Measurements from ENCODE around the gene HS3ST6.

The HS3ST6 gene

DNA sequence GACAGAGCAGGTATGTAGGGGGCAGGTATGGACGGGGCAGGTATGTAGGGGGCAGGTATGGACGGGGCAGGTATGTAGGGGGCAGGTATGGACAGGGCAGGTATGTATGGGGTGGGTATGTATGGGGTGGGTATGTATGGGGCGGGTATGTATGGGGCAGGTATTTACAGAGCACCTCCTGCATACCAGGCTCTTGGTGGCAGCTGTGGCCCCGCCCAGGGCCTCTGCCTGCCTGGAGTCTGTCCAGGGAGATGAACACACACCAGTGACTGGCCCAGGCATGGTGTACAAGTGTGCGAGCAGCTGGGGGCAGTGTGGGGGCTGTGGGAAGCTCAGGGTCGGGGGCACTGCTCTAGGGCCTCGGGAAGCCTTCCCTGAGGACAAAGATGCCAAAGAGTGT lies 31.8 kb upstream of the HS3ST6 start:
- H3K9me3 ChIP-seq (ENCODE audit: insufficient read depth, low read depth, low read length): peaks cover 6% of the 10 kb centered on the region
- H2BK120ac ChIP-seq (ENCODE audit: insufficient read depth, low read length, poor library complexity): no peak overlapping the region
- no peak overlapping the region for H4K91ac ChIP-seq (ENCODE audit: low read depth, low read length)
- H3K4me3 ChIP-seq (ENCODE audit: low read depth, low read length): no peak overlapping the region
- WGBS (ENCODE audit: extremely low coverage, insufficient coverage, insufficient read length): no CpG with 5 or more reads among the region's 7 CpGs
- H2AFZ ChIP-seq (ENCODE audit: insufficient read depth, low read length, poor library complexity): no peak overlapping the region
- no peaks in the 10 kb centered on the region for H3K79me1 ChIP-seq (ENCODE audit: low read length)
- no peak overlapping the region for H3K4me2 ChIP-seq (ENCODE audit: low read length)
- DNase-seq: peak in 1 of 2 donors; percentile 40
- no peak overlapping the region for H3K23ac ChIP-seq (ENCODE audit: low read length)
- no peak overlapping the region for H2BK12ac ChIP-seq (ENCODE audit: low read length)
- H3K9ac ChIP-seq (ENCODE audit: low read length): no peak overlapping the region
- H2AK5ac ChIP-seq (ENCODE audit: low read length): no peak overlapping the region
- H3K79me2 ChIP-seq (ENCODE audit: control insufficient read depth, insufficient read depth, low read length, poor library complexity): no peaks in the 10 kb centered on the region
- no peak overlapping the region for H2BK5ac ChIP-seq (ENCODE audit: low read depth, low read length, poor library complexity)
- no peaks in the 10 kb centered on the region for H3K4me1 ChIP-seq (ENCODE audit: control insufficient read depth in 1 of 2, insufficient read depth in 2 of 2, low read length in 2 of 2)
- H3K4ac ChIP-seq (ENCODE audit: low read depth, low read length): no peak overlapping the region
- H4K12ac ChIP-seq (ENCODE audit: low read depth, low read length): no peak overlapping the region
- H4K8ac ChIP-seq (ENCODE audit: low read depth, low read length): no peak overlapping the region
- no peaks in the 10 kb centered on the region for H3K36me3 ChIP-seq (ENCODE audit: control insufficient read depth in 1 of 2, insufficient read depth in 2 of 2, low read length in 2 of 2)
- no peak overlapping the region for H3K27ac ChIP-seq (ENCODE audit: low read depth, low read length)
- no peak overlapping the region for H3K14ac ChIP-seq (ENCODE audit: low read length)
- H3K18ac ChIP-seq (ENCODE audit: low read length): no peak overlapping the region
- no peaks in the 10 kb centered on the region for H3K27me3 ChIP-seq (ENCODE audit: insufficient read depth, low read length)

DNA sequence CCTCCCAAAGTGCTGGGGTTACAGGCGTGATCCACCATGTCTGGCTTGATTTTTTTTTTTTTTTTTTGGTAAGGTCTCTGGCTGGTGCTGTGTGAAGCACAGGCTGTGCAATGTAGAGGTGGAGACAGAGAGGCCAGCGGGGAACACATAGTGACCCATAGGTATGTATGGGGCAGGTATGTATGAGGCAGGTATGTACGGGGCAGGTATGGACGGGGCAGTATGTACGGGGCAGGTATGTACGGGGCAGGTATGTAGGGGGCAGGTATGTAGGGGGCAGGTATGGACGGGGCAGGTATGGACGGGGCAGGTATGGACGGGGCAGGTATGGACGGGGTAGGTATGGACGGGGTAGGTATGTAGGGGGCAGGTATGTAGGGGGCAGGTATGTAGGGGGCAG lies 31.3 kb upstream of the HS3ST6 start:
- H3K4me2 ChIP-seq (ENCODE audit: low read length): no peak overlapping the region
- no peak overlapping the region for H2BK120ac ChIP-seq (ENCODE audit: insufficient read depth, low read length, poor library complexity)
- H3K14ac ChIP-seq (ENCODE audit: low read length): no peak overlapping the region
- no peak overlapping the region for H3K23ac ChIP-seq (ENCODE audit: low read length)
- H2AK5ac ChIP-seq (ENCODE audit: low read length): no peak overlapping the region
- no peak overlapping the region for H4K12ac ChIP-seq (ENCODE audit: low read depth, low read length)
- no peak overlapping the region for H2AFZ ChIP-seq (ENCODE audit: insufficient read depth, low read length, poor library complexity)
- peaks cover 10% of the 10 kb centered on the region for H3K9me3 ChIP-seq (ENCODE audit: insufficient read depth, low read depth, low read length)
- H3K4me1 ChIP-seq (ENCODE audit: control insufficient read depth in 1 of 2, insufficient read depth in 2 of 2, low read length in 2 of 2): no peaks in the 10 kb centered on the region
- H3K18ac ChIP-seq (ENCODE audit: low read length): no peak overlapping the region
- no peak overlapping the region for H3K4me3 ChIP-seq (ENCODE audit: low read depth, low read length)
- no peak overlapping the region for H2BK12ac ChIP-seq (ENCODE audit: low read length)
- no CpG with 5 or more reads among the region's 11 CpGs for WGBS (ENCODE audit: extremely low coverage, insufficient coverage, insufficient read length)
- H3K79me1 ChIP-seq (ENCODE audit: low read length): no peaks in the 10 kb centered on the region
- no peak overlapping the region for H2BK5ac ChIP-seq (ENCODE audit: low read depth, low read length, poor library complexity)
- no peaks in the 10 kb centered on the region for H3K27me3 ChIP-seq (ENCODE audit: insufficient read depth, low read length)
- H4K91ac ChIP-seq (ENCODE audit: low read depth, low read length): no peak overlapping the region
- H3K79me2 ChIP-seq (ENCODE audit: control insufficient read depth, insufficient read depth, low read length, poor library complexity): no peaks in the 10 kb centered on the region
- H4K8ac ChIP-seq (ENCODE audit: low read depth, low read length): no peak overlapping the region
- DNase-seq: no peak
- no peak overlapping the region for H3K4ac ChIP-seq (ENCODE audit: low read depth, low read length)
- no peak overlapping the region for H3K27ac ChIP-seq (ENCODE audit: low read depth, low read length)
- H3K36me3 ChIP-seq (ENCODE audit: control insufficient read depth in 1 of 2, insufficient read depth in 2 of 2, low read length in 2 of 2): no peaks in the 10 kb centered on the region
- no peak overlapping the region for H3K9ac ChIP-seq (ENCODE audit: low read length)

DNA sequence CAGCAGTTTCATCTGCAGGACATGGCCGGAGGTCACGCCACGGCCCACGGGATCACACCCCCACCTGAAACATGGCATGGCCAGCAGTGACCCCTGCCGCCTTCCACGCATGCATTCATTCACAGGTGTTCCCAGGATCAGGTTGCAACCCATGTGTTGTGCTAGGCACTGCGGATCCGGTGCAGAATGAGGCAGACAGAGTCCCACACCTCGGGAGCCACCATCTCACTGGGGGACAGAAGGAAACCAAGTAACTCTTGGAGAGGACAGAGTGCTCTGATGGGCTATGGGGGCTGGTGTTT lies 29.1 kb upstream of the HS3ST6 start:
- Histone ChIP-seq H4K12ac (ENCODE audit: low read depth, low read length) (no peak overlapping the region), H3K4ac (ENCODE audit: low read depth, low read length) (no peak overlapping the region), H3K27me3 (ENCODE audit: insufficient read depth, low read length) (no peaks in the 10 kb centered on the region), H4K91ac (ENCODE audit: low read depth, low read length) (no peak overlapping the region), H3K23ac (ENCODE audit: low read length) (no peak overlapping the region), H4K8ac (ENCODE audit: low read depth, low read length) (no peak overlapping the region), H3K36me3 (ENCODE audit: control insufficient read depth in 1 of 2, insufficient read depth in 2 of 2, low read length in 2 of 2) (no peaks in the 10 kb centered on the region), H3K27ac (ENCODE audit: low read depth, low read length) (no peak overlapping the region), H3K4me2 (ENCODE audit: low read length) (no peak overlapping the region), H3K4me3 (ENCODE audit: low read depth, low read length) (no peak overlapping the region), H2BK5ac (ENCODE audit: low read depth, low read length, poor library complexity) (no peak overlapping the region), H3K79me1 (ENCODE audit: low read length) (peaks cover 7% of the 10 kb centered on the region), H3K14ac (ENCODE audit: low read length) (no peak overlapping the region), H2AK5ac (ENCODE audit: low read length) (no peak overlapping the region), H2BK120ac (ENCODE audit: insufficient read depth, low read length, poor library complexity) (no peak overlapping the region), H3K4me1 (ENCODE audit: control insufficient read depth in 1 of 2, insufficient read depth in 2 of 2, low read length in 2 of 2) (peaks cover 1 to 7% of the 10 kb centered on the region in 2 experiments), H3K79me2 (ENCODE audit: control insufficient read depth, insufficient read depth, low read length, poor library complexity) (peaks cover 3% of the 10 kb centered on the region), H3K18ac (ENCODE audit: low read length) (no peak overlapping the region), H3K9me3 (ENCODE audit: insufficient read depth, low read depth, low read length) (peaks cover 10% of the 10 kb centered on the region), H2AFZ (ENCODE audit: insufficient read depth, low read length, poor library complexity) (no peak overlapping the region), H3K9ac (ENCODE audit: low read length) (no peak overlapping the region), H2BK12ac (ENCODE audit: low read length) (no peak overlapping the region)
- DNase-seq: no peak
- WGBS (ENCODE audit: extremely low coverage, insufficient coverage, insufficient read length): no CpG with 5 or more reads among the region's 9 CpGs

DNA sequence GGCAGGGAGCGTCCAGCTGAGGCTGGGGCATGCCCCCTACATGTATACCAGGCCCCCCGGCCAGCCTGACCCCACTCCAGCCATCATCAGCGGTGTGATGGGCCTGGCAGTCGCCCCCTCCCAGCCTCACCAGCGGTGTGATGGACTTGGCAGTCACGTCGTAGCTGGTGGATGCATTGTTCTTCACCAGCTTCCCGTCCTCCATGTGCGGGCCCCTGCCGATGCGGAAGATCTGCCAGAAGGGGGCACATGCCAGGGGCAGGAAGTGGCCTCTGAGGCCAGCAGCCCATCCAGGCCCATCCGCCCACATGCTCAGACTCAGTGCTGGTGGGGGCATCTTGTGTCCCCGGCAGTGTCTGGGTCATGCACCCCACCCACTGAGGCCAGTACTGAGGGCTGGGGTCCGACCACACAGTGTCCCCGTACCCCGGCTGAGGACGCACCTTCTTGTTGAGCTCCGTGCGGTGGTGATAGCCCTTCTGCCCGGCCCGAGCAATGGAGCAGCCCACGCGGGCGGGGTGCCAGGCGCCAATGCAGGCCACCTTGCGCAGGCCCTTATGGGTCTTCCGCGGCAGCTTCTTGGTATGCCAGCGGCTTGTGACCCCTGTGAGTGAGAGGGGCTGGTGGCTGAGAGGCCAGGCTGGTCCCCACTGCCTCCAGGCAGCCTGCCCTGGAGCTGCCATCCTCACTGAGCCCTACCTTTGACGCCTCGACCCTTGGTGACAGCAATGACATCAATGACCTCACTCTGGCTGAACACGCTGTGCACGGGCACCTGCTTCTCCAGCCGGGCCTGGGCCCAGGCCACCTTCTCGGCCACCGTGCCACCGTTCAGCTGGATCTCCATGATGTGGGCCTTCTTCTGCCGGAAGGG lies 28.5 kb upstream of the HS3ST6 start:
- Histone ChIP-seq H2BK12ac (ENCODE audit: low read length) (no peak overlapping the region), H2AK5ac (ENCODE audit: low read length) (no peak overlapping the region), H3K27me3 (ENCODE audit: insufficient read depth, low read length) (no peaks in the 10 kb centered on the region), H3K18ac (ENCODE audit: low read length) (no peak overlapping the region), H3K27ac (ENCODE audit: low read depth, low read length) (no peak overlapping the region), H4K12ac (ENCODE audit: low read depth, low read length) (no peak overlapping the region), H3K4me1 (ENCODE audit: control insufficient read depth in 1 of 2, insufficient read depth in 2 of 2, low read length in 2 of 2) (peaks cover 6 to 12% of the 10 kb centered on the region in 2 experiments), H3K9ac (ENCODE audit: low read length) (no peak overlapping the region), H3K4me3 (ENCODE audit: low read depth, low read length) (no peak overlapping the region), H3K14ac (ENCODE audit: low read length) (no peak overlapping the region), H3K4ac (ENCODE audit: low read depth, low read length) (no peak overlapping the region), H2AFZ (ENCODE audit: insufficient read depth, low read length, poor library complexity) (no peak overlapping the region), H2BK120ac (ENCODE audit: insufficient read depth, low read length, poor library complexity) (no peak overlapping the region), H4K91ac (ENCODE audit: low read depth, low read length) (no peak overlapping the region), H4K8ac (ENCODE audit: low read depth, low read length) (no peak overlapping the region), H3K4me2 (ENCODE audit: low read length) (no peak overlapping the region), H2BK5ac (ENCODE audit: low read depth, low read length, poor library complexity) (no peak overlapping the region), H3K9me3 (ENCODE audit: insufficient read depth, low read depth, low read length) (peaks cover 10% of the 10 kb centered on the region), H3K23ac (ENCODE audit: low read length) (no peak overlapping the region), H3K79me1 (ENCODE audit: low read length) (peaks cover 7% of the 10 kb centered on the region), H3K36me3 (ENCODE audit: control insufficient read depth in 1 of 2, insufficient read depth in 2 of 2, low read length in 2 of 2) (no peaks in the 10 kb centered on the region), H3K79me2 (ENCODE audit: control insufficient read depth, insufficient read depth, low read length, poor library complexity) (peaks cover 3% of the 10 kb centered on the region)
- no peak for DNase-seq
- no CpG with 5 or more reads among the region's 38 CpGs for WGBS (ENCODE audit: extremely low coverage, insufficient coverage, insufficient read length)
